ENCODE results near the gene OR4D2.

Gene OR4D2

GRCh38 chr17:58189436-58190146, 22.8 kb downstream of the OR4D2 start:
- Histone ChIP-seq H3K9ac (ENCODE audit: low read length) (no peak overlapping the region), H3K4me1 (ENCODE audit: control insufficient read depth, insufficient read depth, low read length) (peaks cover 4% of the 10 kb centered on the region; the same call in 1 of the 2 replicates), H3K27ac (ENCODE audit: low read depth, low read length) (no peak overlapping the region), H3K4me3 (ENCODE audit: low read depth, low read length) (no peak overlapping the region), H3K9me3 (ENCODE audit: control insufficient read depth, insufficient read depth, low read depth, low read length) (no peaks in the 10 kb centered on the region), H3K36me3 (ENCODE audit: control insufficient read depth, insufficient read depth, low read length) (no peaks in the 10 kb centered on the region), H3K27me3 (ENCODE audit: control insufficient read depth, insufficient read depth, low read length) (peaks cover 19% of the 10 kb centered on the region; the same call in 1 of the 2 replicates)

GRCh38 chr17:58191241-58191896, 24.6 kb downstream of the OR4D2 start:
- H3K27ac ChIP-seq (ENCODE audit: low read depth, low read length): no peak overlapping the region
- no peaks in the 10 kb centered on the region for H3K36me3 ChIP-seq (ENCODE audit: control insufficient read depth, insufficient read depth, low read length)
- H3K9me3 ChIP-seq (ENCODE audit: control insufficient read depth, insufficient read depth, low read depth, low read length): no peaks in the 10 kb centered on the region
- H3K27me3 ChIP-seq (ENCODE audit: control insufficient read depth, insufficient read depth, low read length): peaks cover 23% of the 10 kb centered on the region; the same call in 1 of the 2 replicates
- H3K9ac ChIP-seq (ENCODE audit: low read length): no peak overlapping the region
- H3K4me1 ChIP-seq (ENCODE audit: control insufficient read depth, insufficient read depth, low read length): peaks cover 4% of the 10 kb centered on the region; the same call in 1 of the 2 replicates
- H3K4me3 ChIP-seq (ENCODE audit: low read depth, low read length): no peak overlapping the region

GRCh38 chr17:58192612-58193011, 25.8 kb downstream of the OR4D2 start, which contains the start of gene EPX:
Gene EPX, plus strand, starts transcription at chr17:58192726. Its CDS starts 121 bp downstream, at chr17:58192847.
- Histone ChIP-seq H3K9me3 (ENCODE audit: control insufficient read depth, insufficient read depth, low read depth, low read length) (no peaks in the 10 kb centered on the region), H3K4me3 (ENCODE audit: low read depth, low read length) (no peak within 1 kb of the TSS), H3K4me1 (ENCODE audit: control insufficient read depth, insufficient read depth, low read length) (peaks cover 4% of the 10 kb centered on the region; the same call in 1 of the 2 replicates), H3K36me3 (ENCODE audit: control insufficient read depth, insufficient read depth, low read length) (no peaks in the 10 kb centered on the region), H3K27me3 (ENCODE audit: control insufficient read depth, insufficient read depth, low read length) (peaks cover 22% of the 10 kb centered on the region; the same call in 1 of the 2 replicates), H3K27ac (ENCODE audit: low read depth, low read length) (no peak within 1 kb of the TSS), H3K9ac (ENCODE audit: low read length) (no peak within 1 kb of the TSS)

GRCh38 chr17:58193641-58194255, 27.0 kb downstream of the OR4D2 start:
- Histone ChIP-seq H3K27me3 (ENCODE audit: control insufficient read depth, insufficient read depth, low read length) (peaks cover 25% of the 10 kb centered on the region; the same call in 1 of the 2 replicates), H3K4me1 (ENCODE audit: control insufficient read depth, insufficient read depth, low read length) (peaks cover 4% of the 10 kb centered on the region; the same call in 1 of the 2 replicates), H3K4me3 (ENCODE audit: low read depth, low read length) (no peak overlapping the region), H3K9me3 (ENCODE audit: control insufficient read depth, insufficient read depth, low read depth, low read length) (no peaks in the 10 kb centered on the region), H3K27ac (ENCODE audit: low read depth, low read length) (no peak overlapping the region), H3K9ac (ENCODE audit: low read length) (no peak overlapping the region), H3K36me3 (ENCODE audit: control insufficient read depth, insufficient read depth, low read length) (no peaks in the 10 kb centered on the region)

GRCh38 chr17:58195518-58196123, 28.8 kb downstream of the OR4D2 start:
- H3K4me1 ChIP-seq (ENCODE audit: control insufficient read depth, insufficient read depth, low read length): peaks cover 4% of the 10 kb centered on the region; the same call in 1 of the 2 replicates
- H3K4me3 ChIP-seq (ENCODE audit: low read depth, low read length): no peak overlapping the region
- H3K9me3 ChIP-seq (ENCODE audit: control insufficient read depth, insufficient read depth, low read depth, low read length): no peaks in the 10 kb centered on the region
- no peak overlapping the region for H3K9ac ChIP-seq (ENCODE audit: low read length)
- H3K27ac ChIP-seq (ENCODE audit: low read depth, low read length): no peak overlapping the region
- no peaks in the 10 kb centered on the region for H3K36me3 ChIP-seq (ENCODE audit: control insufficient read depth, insufficient read depth, low read length)
- H3K27me3 ChIP-seq (ENCODE audit: control insufficient read depth, insufficient read depth, low read length): peaks cover 23% of the 10 kb centered on the region; the same call in 1 of the 2 replicates

GRCh38 chr17:58196610-58197009, 29.8 kb downstream of the OR4D2 start:
- no peaks in the 10 kb centered on the region; the same call in 1 of the 2 replicates for H3K4me1 ChIP-seq (ENCODE audit: control insufficient read depth, insufficient read depth, low read length)
- no peak overlapping the region for H3K9ac ChIP-seq (ENCODE audit: low read length)
- no peaks in the 10 kb centered on the region for H3K9me3 ChIP-seq (ENCODE audit: control insufficient read depth, insufficient read depth, low read depth, low read length)
- peaks cover 19% of the 10 kb centered on the region; the same call in 1 of the 2 replicates for H3K27me3 ChIP-seq (ENCODE audit: control insufficient read depth, insufficient read depth, low read length)
- H3K4me3 ChIP-seq (ENCODE audit: low read depth, low read length): no peak overlapping the region
- H3K36me3 ChIP-seq (ENCODE audit: control insufficient read depth, insufficient read depth, low read length): no peaks in the 10 kb centered on the region
- H3K27ac ChIP-seq (ENCODE audit: low read depth, low read length): no peak overlapping the region

- Histone ChIP-seq H3K9me3 (ENCODE audit: control insufficient read depth, insufficient read depth, low read depth, low read length) (no peaks in the 10 kb centered on the region), H3K36me3 (ENCODE audit: control insufficient read depth, insufficient read depth, low read length) (no peaks in the 10 kb centered on the region), H3K27me3 (ENCODE audit: control insufficient read depth, insufficient read depth, low read length) (peaks cover 18% of the 10 kb centered on the region; the same call in 1 of the 2 replicates), H3K4me1 (ENCODE audit: control insufficient read depth, insufficient read depth, low read length) (no peaks in the 10 kb centered on the region), H3K9ac (ENCODE audit: low read length) (no peak overlapping the region), H3K27ac (ENCODE audit: low read depth, low read length) (no peak overlapping the region), H3K4me3 (ENCODE audit: low read depth, low read length) (no peak overlapping the region)
Measured at GRCh38 chr17:58200024-58200633, 33.3 kb downstream of the OR4D2 start.

- Histone ChIP-seq H3K36me3 (ENCODE audit: control insufficient read depth, insufficient read depth, low read length) (peaks cover 10% of the 10 kb centered on the region), H3K4me3 (ENCODE audit: low read depth, low read length) (no peak overlapping the region), H3K9me3 (ENCODE audit: control insufficient read depth, insufficient read depth, low read depth, low read length) (no peaks in the 10 kb centered on the region), H3K9ac (ENCODE audit: low read length) (no peak overlapping the region), H3K27me3 (ENCODE audit: control insufficient read depth, insufficient read depth, low read length) (peaks cover 11% of the 10 kb centered on the region; the same call in 1 of the 2 replicates), H3K27ac (ENCODE audit: low read depth, low read length) (no peak overlapping the region), H3K4me1 (ENCODE audit: control insufficient read depth, insufficient read depth, low read length) (no peaks in the 10 kb centered on the region)
Measured at GRCh38 chr17:58202859-58203258, 36.1 kb downstream of the OR4D2 start.

- peaks cover 24% of the 10 kb centered on the region for H3K36me3 ChIP-seq (ENCODE audit: control insufficient read depth, insufficient read depth, low read length)
- H3K4me3 ChIP-seq (ENCODE audit: low read depth, low read length): no peak overlapping the region
- no peaks in the 10 kb centered on the region for H3K4me1 ChIP-seq (ENCODE audit: control insufficient read depth, insufficient read depth, low read length)
- 0 out of 2 replicates have a peak, but pooled peaks cover 4% of the 10 kb centered on the region for H3K27me3 ChIP-seq (ENCODE audit: control insufficient read depth, insufficient read depth, low read length)
- H3K9me3 ChIP-seq (ENCODE audit: control insufficient read depth, insufficient read depth, low read depth, low read length): no peaks in the 10 kb centered on the region
- no peak overlapping the region for H3K27ac ChIP-seq (ENCODE audit: low read depth, low read length)
- no peak overlapping the region for H3K9ac ChIP-seq (ENCODE audit: low read length)
Measured at GRCh38 chr17:58204796-58205195, 38.0 kb downstream of the OR4D2 start.

GRCh38 chr17:58205936-58206335, 39.2 kb downstream of the OR4D2 start:
- Histone ChIP-seq H3K4me3 (ENCODE audit: low read depth, low read length) (no peak overlapping the region), H3K9ac (ENCODE audit: low read length) (no peak overlapping the region), H3K4me1 (ENCODE audit: control insufficient read depth, insufficient read depth, low read length) (no peaks in the 10 kb centered on the region), H3K27me3 (ENCODE audit: control insufficient read depth, insufficient read depth, low read length) (no peaks in the 10 kb centered on the region), H3K27ac (ENCODE audit: low read depth, low read length) (no peak overlapping the region), H3K9me3 (ENCODE audit: control insufficient read depth, insufficient read depth, low read depth, low read length) (no peaks in the 10 kb centered on the region), H3K36me3 (ENCODE audit: control insufficient read depth, insufficient read depth, low read length) (peaks cover 34% of the 10 kb centered on the region)
